CD4-positive, alpha-beta T cell treated with Interleukin-21 for 1 hour (primary cell): Measurements from ENCODE around the gene NMT1.

ENCODE experiments used
- DNase-seq: peaks from one replicate; pipeline ENCODE4 v3.0.0-alpha.2; 2020

NMT1 gene

DNA sequence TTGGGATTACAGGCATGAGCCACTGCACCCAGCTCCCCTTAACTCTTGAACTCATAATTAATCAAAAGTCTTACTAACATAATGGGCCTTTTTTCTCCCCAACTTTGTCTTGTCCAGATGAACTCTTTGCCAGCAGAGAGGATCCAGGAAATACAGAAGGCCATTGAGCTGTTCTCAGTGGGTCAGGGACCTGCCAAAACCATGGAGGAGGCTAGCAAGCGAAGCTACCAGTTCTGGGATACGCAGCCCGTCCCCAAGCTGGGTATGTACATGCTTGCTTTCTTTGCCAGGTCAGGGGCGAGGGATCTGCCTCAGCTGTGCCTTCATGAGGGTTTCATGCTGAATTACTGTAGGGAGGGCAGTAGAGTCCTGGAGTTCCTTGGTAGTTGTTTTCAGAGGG is 25.3 kb downstream of the NMT1 start:
- DNase-seq, result no peak

DNA sequence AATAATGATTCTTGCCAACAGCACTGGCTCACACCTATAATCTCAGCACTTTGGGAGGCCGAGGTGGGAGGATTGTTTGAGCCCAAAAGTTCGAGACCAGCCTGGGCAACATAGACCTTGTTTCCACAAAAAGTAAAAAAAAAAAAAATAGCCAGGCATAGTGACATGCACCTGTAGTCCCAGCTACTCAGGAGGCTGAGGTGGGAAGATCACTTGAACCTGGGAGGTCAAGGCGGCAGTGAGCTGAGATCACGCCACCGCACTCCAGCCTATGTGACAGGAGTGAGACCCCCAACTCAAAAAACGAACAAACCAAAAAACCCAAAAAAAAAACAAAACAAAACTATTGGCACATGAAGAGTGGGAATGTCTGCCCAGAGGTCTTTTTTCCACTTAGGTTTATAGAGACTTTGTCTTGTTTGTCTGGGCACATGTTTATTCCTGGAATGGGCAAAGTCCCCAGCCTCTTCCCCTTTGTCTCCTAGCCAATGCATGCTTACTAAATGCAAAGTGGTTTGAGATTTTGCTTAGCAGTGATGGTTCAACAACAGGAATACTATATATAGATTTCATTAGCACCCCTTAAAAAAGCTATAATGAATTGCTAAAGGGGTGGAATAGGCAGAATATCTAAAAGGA is 25.9 kb downstream of the NMT1 start:
- DNase-seq, result no peak

DNA sequence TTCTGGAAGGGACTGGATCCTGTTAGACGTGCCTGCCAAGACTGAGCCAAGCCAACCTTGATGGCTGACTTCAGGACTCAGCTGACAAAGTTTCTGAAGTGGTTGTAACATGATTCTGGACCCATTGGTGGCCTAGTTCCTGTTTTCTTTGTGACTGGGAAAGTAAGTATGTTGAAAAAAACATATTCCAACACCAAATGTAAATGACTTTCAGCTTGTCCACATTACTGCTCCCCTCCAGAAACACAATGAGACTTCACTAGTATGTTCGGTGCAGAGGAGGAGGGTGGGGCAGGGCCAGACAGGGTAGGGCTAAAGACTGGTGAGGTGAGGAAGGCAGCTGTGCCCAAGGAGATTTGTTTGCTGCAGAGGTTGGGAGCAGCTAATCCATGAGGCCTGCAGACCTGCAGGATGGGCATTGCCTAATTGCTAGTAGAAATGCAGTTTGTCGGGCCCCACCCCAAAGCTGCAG is 26.4 kb downstream of the NMT1 start:
- no peak for DNase-seq

DNA sequence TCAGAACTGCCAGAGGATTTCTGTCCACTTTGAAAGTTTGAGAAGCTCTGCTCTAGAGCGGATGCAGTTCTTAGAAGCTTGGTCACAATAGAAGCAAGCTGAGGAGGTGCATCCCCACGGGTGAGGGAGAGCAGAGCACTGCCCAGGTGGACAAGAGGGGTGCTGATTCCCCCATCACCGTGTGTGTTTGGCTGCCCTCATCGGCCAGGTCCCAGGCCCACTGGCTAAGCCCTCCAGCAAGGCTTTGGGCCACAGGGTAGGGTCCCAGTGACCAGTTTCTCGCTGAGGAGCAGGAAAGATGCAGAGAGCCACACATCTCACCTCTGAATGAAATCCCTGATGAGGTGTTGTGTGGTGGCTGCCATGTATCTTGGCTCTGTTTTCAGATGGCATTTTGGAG is 26.9 kb downstream of the NMT1 start:
- DNase-seq, result no peak

DNA sequence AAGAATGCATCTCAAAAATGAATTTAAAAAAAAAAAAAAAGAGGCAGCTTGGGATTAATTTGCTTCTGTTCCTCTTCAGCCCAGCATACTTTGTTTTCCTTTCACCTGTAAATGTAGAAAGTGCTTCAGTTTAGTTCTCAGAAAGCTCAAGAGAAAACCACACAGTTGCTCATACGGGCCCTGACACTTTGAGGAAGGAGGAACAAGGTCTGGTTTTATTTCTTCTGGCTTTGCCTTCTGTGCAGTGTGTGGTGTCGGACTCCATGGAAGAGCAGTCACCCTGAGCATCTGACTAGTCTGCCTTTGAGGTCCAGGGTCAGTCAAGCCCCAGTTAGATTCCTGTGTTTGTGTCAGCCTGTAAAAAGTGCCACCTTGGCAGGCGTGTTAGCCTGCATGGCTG is 27.6 kb downstream of the NMT1 start:
- DNase-seq, result no peak

DNA sequence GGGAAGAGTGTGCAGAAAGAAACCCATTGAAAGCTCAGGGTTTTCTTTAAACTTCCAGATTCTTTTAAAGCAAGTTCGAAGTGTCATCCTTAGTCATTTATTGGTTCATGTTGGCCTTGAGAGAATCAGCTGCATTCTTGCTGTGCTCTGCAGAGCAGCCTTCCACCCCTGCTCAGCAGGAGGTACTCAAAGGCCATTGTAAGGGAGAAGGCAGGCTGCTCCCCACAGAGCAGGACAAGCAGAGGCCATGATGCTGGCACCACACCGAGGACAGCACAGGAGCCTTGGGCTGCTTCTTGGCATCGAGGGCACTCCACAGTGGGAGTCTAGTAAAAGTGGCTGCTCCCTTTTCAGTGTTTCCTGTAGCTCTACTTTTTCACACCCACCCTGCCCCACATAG is 29.6 kb downstream of the NMT1 start:
- no peak for DNase-seq

DNA sequence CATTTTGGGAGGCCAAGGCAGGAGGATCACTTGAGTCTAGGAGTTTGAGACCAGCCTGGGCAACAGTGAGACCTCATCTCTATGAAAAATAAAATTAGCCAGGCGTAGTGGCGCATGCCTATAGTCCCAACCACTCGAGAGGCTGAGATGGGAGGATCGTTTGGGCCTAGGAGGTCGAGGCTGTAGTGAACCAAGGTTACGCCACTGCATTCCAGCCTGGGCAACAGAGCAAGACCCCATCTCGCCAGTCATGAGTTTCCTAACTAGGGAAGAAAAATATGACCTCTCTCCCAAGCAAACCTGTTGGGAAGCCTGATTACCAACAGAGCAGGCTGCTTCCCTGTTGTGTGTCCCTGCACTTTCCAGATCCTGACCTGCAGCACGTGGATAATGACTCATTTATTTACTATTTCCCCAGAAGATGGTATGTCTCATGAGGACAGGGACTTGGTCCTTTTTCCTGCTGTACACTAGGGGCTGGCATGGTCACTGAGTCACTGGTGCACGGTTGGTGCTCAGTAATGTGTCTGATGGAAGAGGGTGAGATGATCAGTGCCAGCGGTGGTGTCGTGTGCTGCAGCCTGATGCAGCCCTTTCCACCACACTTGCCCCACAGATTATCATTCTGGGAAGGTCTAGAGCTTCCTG is 30.8 kb downstream of the NMT1 start:
- no peak for DNase-seq

DNA sequence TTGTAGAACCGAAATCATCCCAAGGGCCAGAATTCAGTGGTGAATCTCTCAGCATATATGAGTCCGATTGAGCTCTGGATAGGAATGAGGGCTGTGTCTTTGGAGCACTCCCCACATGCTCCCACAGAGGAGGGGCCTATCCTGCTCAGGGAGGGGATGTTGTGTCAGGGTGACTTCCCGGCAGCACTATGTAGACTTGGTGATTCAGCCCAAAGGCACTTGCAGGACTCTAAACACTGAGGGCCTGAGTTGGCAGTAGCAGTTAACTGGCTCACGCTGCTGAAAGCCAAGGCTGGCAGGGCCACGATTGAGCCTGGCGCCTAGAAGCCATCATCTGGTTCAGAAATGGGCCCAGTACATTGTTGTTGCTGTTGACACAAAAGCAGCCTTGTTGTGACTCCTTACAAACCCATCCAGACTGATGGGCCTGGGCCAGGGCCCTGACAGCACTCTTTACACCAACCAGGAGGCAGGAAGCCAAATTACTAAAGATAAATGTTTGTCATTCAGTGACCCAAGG is 31.9 kb downstream of the NMT1 start:
- no peak for DNase-seq

DNA sequence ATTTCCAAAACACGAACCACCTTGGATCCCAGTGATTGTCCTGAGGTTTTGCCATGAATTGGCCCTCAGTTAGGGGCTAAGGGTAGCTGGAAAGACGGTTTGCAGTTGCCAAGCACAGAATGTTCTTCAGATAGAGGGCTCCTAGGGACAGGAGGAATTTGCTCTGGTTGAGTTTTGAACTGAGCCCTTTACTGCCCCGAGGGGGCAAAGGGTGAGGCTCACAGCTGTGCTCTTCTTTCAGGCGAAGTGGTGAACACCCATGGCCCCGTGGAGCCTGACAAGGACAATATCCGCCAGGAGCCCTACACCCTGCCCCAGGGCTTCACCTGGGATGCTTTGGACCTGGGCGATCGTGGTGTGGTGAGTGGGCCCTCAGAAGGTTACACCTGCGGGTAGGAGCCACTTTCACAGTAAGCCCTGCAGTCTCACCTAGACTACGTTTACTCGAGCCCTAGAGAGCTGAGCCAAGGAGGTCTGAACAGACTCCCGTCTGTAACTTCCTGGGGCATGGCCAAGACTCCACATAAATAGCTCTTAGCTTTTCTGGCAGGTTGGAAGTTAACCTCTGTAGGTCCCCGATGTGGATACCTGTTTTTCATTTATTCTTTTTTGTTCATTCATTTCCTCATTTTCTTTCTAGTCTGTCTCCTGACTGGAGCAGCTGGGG is 32.5 kb downstream of the NMT1 start:
- no peak for DNase-seq

DNA sequence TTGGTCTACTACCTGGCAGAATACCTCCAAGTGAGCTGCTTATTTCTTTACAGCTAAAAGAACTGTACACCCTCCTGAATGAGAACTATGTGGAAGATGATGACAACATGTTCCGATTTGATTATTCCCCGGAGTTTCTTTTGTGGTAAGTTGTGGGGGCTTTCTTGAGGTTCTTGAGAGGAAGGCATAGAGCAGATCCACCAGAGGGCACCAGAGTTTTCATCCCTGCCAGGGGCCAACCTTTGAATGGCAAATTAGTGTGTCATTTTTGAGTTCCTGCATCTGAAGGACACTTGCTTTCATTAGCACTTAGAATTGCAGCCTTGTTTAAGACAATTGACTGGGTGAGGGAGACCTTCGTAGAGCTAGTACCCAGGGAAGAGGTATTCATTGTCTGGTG is 35.0 kb downstream of the NMT1 start:
- peak; percentile 11 for DNase-seq

DNA sequence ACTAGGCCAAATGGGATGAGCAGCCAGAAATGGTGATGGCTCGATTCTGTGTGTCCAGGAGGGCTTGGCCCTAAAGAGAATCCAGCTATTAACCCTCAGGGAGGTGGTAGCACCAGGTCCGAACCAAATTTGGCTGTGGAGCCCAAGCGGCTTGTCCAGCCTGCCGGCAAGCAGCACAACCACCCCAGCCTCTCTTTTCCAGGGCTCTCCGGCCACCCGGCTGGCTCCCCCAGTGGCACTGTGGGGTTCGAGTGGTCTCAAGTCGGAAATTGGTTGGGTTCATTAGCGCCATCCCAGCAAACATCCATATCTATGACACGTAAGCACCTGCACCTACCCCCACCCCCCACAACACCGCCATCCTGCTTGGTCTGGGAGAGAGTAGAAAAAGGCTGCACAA is 35.8 kb downstream of the NMT1 start:
- DNase-seq, result no peak

DNA sequence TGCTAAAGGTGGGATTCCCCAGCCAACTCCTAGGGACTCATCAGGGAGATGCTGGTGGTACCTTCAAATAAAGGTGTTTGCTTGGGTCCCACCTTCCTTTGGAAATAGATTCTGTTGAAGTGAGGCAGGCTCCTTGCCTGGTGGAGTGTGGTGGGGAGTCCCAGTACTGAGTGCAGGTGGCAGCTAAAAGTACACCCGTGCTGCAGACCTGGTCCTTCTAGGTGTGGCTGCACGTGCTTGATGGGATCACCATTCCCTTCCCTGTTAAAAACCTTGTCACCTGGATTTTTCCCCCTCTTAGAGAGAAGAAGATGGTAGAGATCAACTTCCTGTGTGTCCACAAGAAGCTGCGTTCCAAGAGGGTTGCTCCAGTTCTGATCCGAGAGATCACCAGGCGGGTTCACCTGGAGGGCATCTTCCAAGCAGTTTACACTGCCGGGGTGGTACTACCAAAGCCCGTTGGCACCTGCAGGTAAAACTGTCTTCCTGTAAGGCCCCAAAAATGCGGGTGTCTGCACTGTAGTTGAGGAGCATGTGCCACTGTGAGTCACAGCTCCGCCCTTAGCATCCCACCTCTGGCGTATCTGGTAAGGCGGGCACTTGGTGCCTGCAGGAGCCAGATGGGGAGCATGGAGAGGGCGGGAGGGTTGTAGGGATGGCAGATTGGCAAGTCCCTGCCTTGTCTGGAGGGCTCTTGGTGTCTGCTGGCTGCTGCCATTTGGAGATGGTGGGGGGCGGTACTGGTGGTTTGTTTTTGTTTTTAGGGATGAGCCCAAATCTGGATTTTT is 37.2 kb downstream of the NMT1 start:
- no peak for DNase-seq

DNA sequence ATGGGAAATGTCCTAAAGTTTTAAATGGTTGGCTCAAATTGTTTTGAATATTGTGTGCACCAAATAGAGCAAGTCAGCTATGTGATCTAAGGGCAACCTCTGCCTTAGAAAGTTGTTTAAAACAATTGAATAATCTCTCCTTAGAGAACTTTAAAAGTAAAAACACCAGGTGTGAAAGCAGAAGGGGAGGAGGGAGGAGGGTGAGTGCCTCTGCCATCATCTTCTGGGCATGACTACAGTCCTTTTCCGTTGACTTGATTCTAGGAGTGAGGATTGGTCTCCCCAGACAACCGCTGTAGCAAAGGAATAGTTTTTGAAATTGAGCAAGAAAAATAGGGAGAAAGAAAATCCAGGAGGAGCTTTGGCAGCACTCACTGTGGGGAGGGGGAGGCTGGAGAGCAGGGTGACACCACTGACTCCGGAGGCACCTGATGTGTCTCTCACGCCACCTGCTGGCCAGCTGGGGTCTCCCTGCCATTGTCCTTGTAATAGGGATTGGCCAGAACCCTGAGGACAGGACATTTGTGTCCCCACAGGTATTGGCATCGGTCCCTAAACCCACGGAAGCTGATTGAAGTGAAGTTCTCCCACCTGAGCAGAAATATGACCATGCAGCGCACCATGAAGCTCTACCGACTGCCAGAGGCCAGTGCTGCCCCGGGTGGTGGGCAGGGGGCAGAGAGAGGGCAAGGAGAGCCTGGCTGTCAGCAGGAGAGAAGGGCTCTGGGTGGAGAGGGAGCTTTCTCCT is 37.9 kb downstream of the NMT1 start:
- DNase-seq, result peak; percentile 70

DNA sequence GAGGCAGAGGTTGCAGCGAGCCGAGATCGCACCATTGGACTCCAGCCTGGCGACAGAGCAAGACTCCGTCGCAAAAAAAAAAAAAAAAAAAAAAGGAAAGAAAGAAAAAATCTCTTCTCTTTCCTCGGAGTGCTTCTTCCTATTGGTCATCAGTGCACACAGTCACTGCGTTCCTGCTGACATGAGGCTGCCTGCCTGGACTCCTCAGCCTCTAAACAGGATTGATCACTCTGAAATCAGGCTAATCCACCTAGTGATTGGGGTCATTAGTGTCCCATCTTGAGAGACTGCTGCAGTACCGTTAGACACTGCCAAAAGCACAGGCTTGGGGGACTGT is 40.4 kb downstream of the NMT1 start:
- no peak for DNase-seq

DNA sequence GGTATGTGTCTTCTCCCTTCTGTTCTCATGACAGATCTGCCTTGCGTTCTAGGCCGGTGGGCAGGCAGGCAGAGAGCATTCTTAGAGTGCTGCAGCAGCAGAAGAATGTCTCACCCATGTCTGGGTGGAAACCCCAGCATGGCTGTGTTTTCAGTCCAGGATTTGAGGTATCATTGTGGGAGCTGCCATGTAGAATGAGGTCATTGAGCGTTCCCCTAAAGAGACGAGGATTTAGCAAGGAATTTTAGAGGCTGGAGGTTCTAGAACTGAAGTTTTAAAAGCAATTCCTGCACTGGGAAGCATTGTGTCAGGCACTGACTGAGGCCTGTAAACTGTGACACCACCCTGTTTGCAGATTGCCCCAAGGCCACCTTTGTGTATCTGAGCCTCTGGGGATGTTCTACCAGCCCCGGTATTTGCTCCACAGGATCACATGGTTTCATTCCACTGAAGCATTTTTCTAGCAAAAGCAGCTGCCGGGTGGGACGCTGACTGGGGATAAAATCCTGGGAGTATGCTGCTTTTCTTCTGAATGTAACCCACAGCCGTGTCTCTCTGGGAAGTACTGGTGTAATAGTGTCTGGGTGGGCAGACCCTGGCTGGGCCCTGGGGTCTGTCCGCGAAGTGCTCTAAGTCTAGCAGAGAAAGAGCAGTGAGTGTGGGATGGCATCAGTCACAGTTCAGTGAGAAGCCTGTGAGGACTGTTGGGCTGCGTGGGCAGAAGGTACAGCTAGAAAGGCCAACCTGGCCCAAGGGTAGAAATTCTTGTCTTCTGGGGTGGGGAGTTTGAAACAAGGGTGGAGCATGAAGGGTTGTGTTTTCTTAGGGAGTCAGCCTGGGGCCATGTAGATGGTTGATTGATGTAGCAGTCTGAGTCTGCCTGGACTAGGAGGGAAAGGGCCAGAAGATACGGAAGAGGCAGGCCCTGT is 41.0 kb downstream of the NMT1 start:
- DNase-seq, result no peak

DNA sequence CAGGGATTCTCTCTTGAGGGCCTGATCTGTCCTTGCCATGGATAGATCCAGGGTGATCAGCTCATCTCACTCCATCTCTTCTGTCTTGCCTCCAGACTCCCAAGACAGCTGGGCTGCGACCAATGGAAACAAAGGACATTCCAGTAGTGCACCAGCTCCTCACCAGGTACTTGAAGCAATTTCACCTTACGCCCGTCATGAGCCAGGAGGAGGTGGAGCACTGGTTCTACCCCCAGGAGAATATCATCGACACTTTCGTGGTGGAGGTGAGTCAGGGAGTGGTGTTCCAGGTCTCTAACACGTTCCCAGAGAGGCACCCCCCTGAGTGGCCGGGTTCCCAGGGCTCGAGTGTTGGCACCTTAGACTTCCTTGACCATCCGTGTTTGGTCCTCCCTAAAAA is 41.7 kb downstream of the NMT1 start:
- DNase-seq, result no peak

DNA sequence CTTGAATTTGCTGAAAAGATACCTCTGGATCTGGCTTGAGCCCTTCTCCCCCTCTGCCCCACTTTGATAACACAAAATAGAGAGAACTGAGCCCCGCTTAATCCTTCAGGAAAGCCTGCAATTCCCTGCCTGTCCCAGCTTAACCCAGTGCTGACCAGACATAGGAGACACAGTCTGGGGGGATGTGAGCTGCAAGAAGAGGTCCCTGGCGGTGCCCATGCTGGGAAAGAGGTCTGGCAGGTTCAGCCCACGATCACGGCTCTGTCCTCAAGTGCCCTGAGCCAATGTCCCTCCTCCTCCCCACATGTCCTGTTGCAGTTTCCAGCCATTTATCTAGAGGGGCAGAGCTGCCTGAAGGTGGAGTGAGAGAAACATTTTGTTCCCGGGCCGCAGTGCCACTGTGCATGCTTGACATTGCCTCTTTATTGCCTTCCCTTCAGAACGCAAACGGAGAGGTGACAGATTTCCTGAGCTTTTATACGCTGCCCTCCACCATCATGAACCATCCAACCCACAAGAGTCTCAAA is 42.2 kb downstream of the NMT1 start:
- no peak for DNase-seq

DNA sequence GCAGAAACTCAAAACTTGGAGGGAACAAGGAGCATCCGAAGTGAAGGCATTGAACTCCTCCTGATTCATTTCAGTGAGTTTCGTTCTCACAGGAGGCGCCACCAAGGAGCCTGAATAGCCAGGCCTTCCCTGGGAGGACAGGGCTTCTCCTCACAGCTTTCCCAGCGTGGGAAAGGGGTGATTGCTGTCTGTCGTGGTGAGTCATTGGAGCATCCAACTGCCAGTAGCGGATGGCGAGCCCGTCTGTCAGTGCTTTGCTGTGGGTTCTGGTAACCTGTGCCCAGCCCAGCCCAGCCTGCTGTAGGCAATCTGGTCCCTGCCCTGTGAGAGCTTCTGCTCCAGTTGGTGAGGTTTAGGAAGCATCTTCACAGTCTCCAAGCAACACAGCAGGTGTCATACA is 42.9 kb downstream of the NMT1 start:
- no peak for DNase-seq

DNA sequence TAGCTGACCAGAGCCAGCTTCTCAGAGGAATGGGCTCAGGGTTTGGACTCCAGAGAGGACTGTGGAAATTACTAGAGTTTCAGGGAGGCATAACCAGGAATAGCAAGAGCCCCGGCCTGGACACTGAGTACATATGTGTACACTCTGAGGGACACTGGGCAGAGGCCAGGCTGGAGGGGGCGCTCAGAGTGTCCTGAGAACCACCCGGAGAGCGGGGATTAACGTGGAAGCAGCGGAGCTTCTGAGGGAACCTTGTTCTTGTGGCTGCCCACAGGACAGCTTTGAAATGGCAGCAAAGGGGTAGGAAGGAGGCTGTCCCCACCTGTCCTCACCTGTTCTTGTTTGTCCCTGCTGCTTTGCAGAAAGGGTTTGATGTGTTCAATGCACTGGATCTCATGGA is 43.4 kb downstream of the NMT1 start:
- DNase-seq, result no peak

DNA sequence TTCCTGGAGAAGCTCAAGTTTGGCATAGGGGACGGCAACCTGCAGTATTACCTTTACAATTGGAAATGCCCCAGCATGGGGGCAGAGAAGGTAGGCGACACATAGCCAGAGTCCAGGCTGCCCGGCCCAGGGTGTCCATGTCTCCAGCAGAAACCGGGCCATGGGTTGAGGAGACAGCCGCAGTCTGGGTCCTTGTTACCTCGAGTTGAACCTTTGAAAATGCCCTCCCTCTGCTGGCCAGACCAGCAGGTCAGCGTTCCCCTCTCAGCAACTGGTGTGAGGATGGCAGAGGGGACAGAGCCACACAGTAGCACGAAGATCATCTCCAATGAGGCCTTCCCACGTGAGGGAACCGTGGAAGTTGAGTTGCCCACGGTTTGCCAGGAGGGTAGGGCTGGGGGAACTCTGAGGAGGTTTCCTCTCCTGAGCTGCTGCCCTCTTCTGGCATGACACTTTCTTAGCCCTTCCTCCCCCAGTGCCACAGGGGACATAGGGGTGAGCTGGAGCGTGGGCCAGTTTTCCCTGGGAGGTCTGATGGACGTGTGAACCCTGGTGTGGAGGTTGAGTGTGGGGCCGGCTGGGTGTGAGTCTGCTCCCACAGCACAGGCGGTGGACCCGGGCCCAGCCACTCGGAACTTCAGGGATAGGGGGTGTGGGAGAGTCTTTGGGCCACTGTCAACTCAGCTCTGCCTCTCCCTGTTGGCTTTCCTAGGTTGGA is 43.9 kb downstream of the NMT1 start:
- DNase-seq, result no peak

DNA sequence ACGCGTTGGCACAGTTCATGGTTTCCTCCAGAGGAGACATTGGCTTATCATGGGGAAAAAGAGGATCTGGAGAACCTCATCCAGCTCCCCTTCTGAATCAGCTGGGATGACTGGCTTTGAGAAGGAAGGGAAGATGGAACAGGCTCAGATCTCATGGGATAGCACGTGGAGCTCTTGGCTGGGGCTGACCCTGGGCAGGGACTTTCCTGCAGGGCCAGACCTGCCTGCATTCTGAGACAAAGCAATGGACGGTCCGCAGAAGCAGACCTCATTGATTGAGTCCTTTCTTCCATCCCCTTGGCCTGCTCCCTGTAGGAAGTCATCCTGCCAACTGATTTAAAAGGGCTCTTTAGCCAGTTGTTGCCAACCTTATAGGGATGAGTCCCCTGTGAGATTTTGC is 45.0 kb downstream of the NMT1 start:
- DNase-seq, result no peak
